ENCODE results near the gene PRLR. TPM values are rescaled to one million over a fixed set of nuclear protein-coding genes. Genes with fewer than 3 reads are reported as not detected.

PRLR gene
- not detected for polyA plus RNA-seq (2013)

- no peak within 1 kb of the TSS for H3K27ac ChIP-seq (ENCODE audit: insufficient read depth in 1 of 2, low read depth in 1 of 2, low read length in 2 of 2, poor library complexity in 1 of 2, severe bottlenecking in 2 of 2)
Observed at GRCh38 chr5:35230038-35230611, at the start of gene PRLR. Gene PRLR, minus strand, starts transcription at chr5:35230487. Its CDS starts 140,867 bp downstream, at chr5:35089620.

GRCh38 chr5:35274839-35275509 is 44.7 kb upstream of the PRLR start:
- H3K4me3 ChIP-seq (ENCODE audit: control insufficient read depth in 1 of 7, extremely low read depth in 1 of 7, insufficient read depth in 4 of 7, low read depth in 2 of 7, low read length in 6 of 7): no peak overlapping the region
- WGBS (ENCODE audit: insufficient coverage): 80% methylated on average over 1 of the region's 2 CpGs
- CTCF ChIA-PET: no interaction called here

More at GRCh38 chr5:35230038-35230611, at the start of gene PRLR:
- ChIA-PET POLR2A (no interaction called here), CTCF (no interaction called here)
- H3K4me3 ChIP-seq (ENCODE audit: control insufficient read depth in 1 of 7, extremely low read depth in 1 of 7, insufficient read depth in 4 of 7, low read depth in 2 of 7, low read length in 6 of 7): peak within 1 kb of the TSS in 4 of 7 experiments; percentile 14 to 46 (median 27)
- H3K9me3 ChIP-seq (ENCODE audit: control extremely low read depth in 1 of 5, control insufficient read depth in 4 of 5, insufficient read depth in 2 of 5, low read depth in 1 of 5, low read length in 4 of 5): no peaks in the 10 kb centered on the region
- H3K27me3 ChIP-seq (replicated peaks in 2 of 5; ENCODE audit: control insufficient read depth in 4 of 5, insufficient read depth in 5 of 5, low read length in 4 of 5): peaks cover 12 to 67% (median 28%) of the 10 kb centered on the region in 5 experiments
- H3K4me1 ChIP-seq (ENCODE audit: control extremely low read depth in 1 of 4, control insufficient read depth in 4 of 4, insufficient read depth in 4 of 4, low read length in 3 of 4): peaks cover 0 to 12% (median 7%) of the 10 kb centered on the region in 4 experiments
- peak in 2 of 3 donors; percentile 7 to 10 for DNase-seq
- 6% methylated on average over 37 of the region's 42 CpGs for WGBS (ENCODE audit: insufficient coverage)
- no peaks in the 10 kb centered on the region for H3K36me3 ChIP-seq (ENCODE audit: control insufficient read depth in 4 of 4, insufficient read depth in 4 of 4, low read length in 3 of 4)

GRCh38 chr5:35269006-35269405 is 38.7 kb upstream of the PRLR start:
- 100% methylated on average over 1 of the region's 1 CpG for WGBS (ENCODE audit: insufficient coverage)
- Histone ChIP-seq H3K27me3 (replicated peaks in 2 of 5; ENCODE audit: control insufficient read depth in 4 of 5, insufficient read depth in 5 of 5, low read length in 4 of 5) (no peaks in the 10 kb centered on the region), H3K4me3 (ENCODE audit: control insufficient read depth in 1 of 7, extremely low read depth in 1 of 7, insufficient read depth in 4 of 7, low read depth in 2 of 7, low read length in 6 of 7) (no peak overlapping the region), H3K36me3 (ENCODE audit: control insufficient read depth in 4 of 4, insufficient read depth in 4 of 4, low read length in 3 of 4) (no peaks in the 10 kb centered on the region), H3K27ac (ENCODE audit: insufficient read depth in 1 of 2, low read depth in 1 of 2, low read length in 2 of 2, poor library complexity in 1 of 2, severe bottlenecking in 2 of 2) (no peak overlapping the region), H3K9me3 (ENCODE audit: control extremely low read depth in 1 of 5, control insufficient read depth in 4 of 5, insufficient read depth in 2 of 5, low read depth in 1 of 5, low read length in 4 of 5) (no peaks in the 10 kb centered on the region), H3K4me1 (ENCODE audit: control extremely low read depth in 1 of 4, control insufficient read depth in 4 of 4, insufficient read depth in 4 of 4, low read length in 3 of 4) (no peaks in the 10 kb centered on the region)
- ChIA-PET CTCF (no interaction called here), POLR2A (no interaction called here)
- DNase-seq: no peak

More at GRCh38 chr5:35274839-35275509, 44.7 kb upstream of the PRLR start:
- no peaks in the 10 kb centered on the region for H3K4me1 ChIP-seq (ENCODE audit: control extremely low read depth in 1 of 4, control insufficient read depth in 4 of 4, insufficient read depth in 4 of 4, low read length in 3 of 4)
- no peak overlapping the region for H3K27ac ChIP-seq (ENCODE audit: insufficient read depth in 1 of 2, low read depth in 1 of 2, low read length in 2 of 2, poor library complexity in 1 of 2, severe bottlenecking in 2 of 2)
- DNase-seq: no peak
- POLR2A ChIA-PET: no interaction called here
- H3K36me3 ChIP-seq (ENCODE audit: control insufficient read depth in 4 of 4, insufficient read depth in 4 of 4, low read length in 3 of 4): no peaks in the 10 kb centered on the region
- no peaks in the 10 kb centered on the region for H3K27me3 ChIP-seq (replicated peaks in 2 of 5; ENCODE audit: control insufficient read depth in 4 of 5, insufficient read depth in 5 of 5, low read length in 4 of 5)
- peaks cover 0 to 4% (median 0%) of the 10 kb centered on the region in 5 experiments for H3K9me3 ChIP-seq (ENCODE audit: control extremely low read depth in 1 of 5, control insufficient read depth in 4 of 5, insufficient read depth in 2 of 5, low read depth in 1 of 5, low read length in 4 of 5)

- no peaks in the 10 kb centered on the region for H3K4me1 ChIP-seq (ENCODE audit: control extremely low read depth in 1 of 4, control insufficient read depth in 4 of 4, insufficient read depth in 4 of 4, low read length in 3 of 4)
- ChIA-PET CTCF (interaction anchor here (0.7 kb wide), 1 partner anchor 18 kb away, joined by 3 read pairs; no protein-coding TSS in a partner anchor), POLR2A (no interaction called here)
- WGBS (ENCODE audit: insufficient coverage): 88% methylated on average over 2 of the region's 3 CpGs
- no peaks in the 10 kb centered on the region for H3K9me3 ChIP-seq (ENCODE audit: control extremely low read depth in 1 of 5, control insufficient read depth in 4 of 5, insufficient read depth in 2 of 5, low read depth in 1 of 5, low read length in 4 of 5)
- H3K36me3 ChIP-seq (ENCODE audit: control insufficient read depth in 4 of 4, insufficient read depth in 4 of 4, low read length in 3 of 4): no peaks in the 10 kb centered on the region
- no peak for DNase-seq
- H3K27ac ChIP-seq (ENCODE audit: insufficient read depth in 1 of 2, low read depth in 1 of 2, low read length in 2 of 2, poor library complexity in 1 of 2, severe bottlenecking in 2 of 2): no peak overlapping the region
- no peak overlapping the region for H3K4me3 ChIP-seq (ENCODE audit: control insufficient read depth in 1 of 7, extremely low read depth in 1 of 7, insufficient read depth in 4 of 7, low read depth in 2 of 7, low read length in 6 of 7)
- no peaks in the 10 kb centered on the region for H3K27me3 ChIP-seq (replicated peaks in 2 of 5; ENCODE audit: control insufficient read depth in 4 of 5, insufficient read depth in 5 of 5, low read length in 4 of 5)
Observed at GRCh38 chr5:35266276-35266675, 36.0 kb upstream of the PRLR start.

GRCh38 chr5:35264509-35264908 is 34.2 kb upstream of the PRLR start:
- no CpG with 5 or more reads among the region's 2 CpGs for WGBS (ENCODE audit: insufficient coverage)
- H3K27ac ChIP-seq (ENCODE audit: insufficient read depth in 1 of 2, low read depth in 1 of 2, low read length in 2 of 2, poor library complexity in 1 of 2, severe bottlenecking in 2 of 2): no peak overlapping the region

GRCh38 chr5:35263266-35263877 is 33.1 kb upstream of the PRLR start:
- CTCF ChIA-PET: no interaction called here
- Histone ChIP-seq H3K4me3 (ENCODE audit: control insufficient read depth in 1 of 7, extremely low read depth in 1 of 7, insufficient read depth in 4 of 7, low read depth in 2 of 7, low read length in 6 of 7) (no peak overlapping the region), H3K27me3 (replicated peaks in 2 of 5; ENCODE audit: control insufficient read depth in 4 of 5, insufficient read depth in 5 of 5, low read length in 4 of 5) (no peaks in the 10 kb centered on the region), H3K4me1 (ENCODE audit: control extremely low read depth in 1 of 4, control insufficient read depth in 4 of 4, insufficient read depth in 4 of 4, low read length in 3 of 4) (no peaks in the 10 kb centered on the region), H3K9me3 (ENCODE audit: control extremely low read depth in 1 of 5, control insufficient read depth in 4 of 5, insufficient read depth in 2 of 5, low read depth in 1 of 5, low read length in 4 of 5) (no peaks in the 10 kb centered on the region), H3K27ac (ENCODE audit: insufficient read depth in 1 of 2, low read depth in 1 of 2, low read length in 2 of 2, poor library complexity in 1 of 2, severe bottlenecking in 2 of 2) (no peak overlapping the region), H3K36me3 (ENCODE audit: control insufficient read depth in 4 of 4, insufficient read depth in 4 of 4, low read length in 3 of 4) (no peaks in the 10 kb centered on the region)
- POLR2A ChIA-PET: no interaction called here
- 80% methylated on average over 1 of the region's 2 CpGs for WGBS (ENCODE audit: insufficient coverage)
- DNase-seq: no peak

More at GRCh38 chr5:35264509-35264908, 34.2 kb upstream of the PRLR start:
- Histone ChIP-seq H3K4me1 (ENCODE audit: control extremely low read depth in 1 of 4, control insufficient read depth in 4 of 4, insufficient read depth in 4 of 4, low read length in 3 of 4) (no peaks in the 10 kb centered on the region), H3K9me3 (ENCODE audit: control extremely low read depth in 1 of 5, control insufficient read depth in 4 of 5, insufficient read depth in 2 of 5, low read depth in 1 of 5, low read length in 4 of 5) (no peaks in the 10 kb centered on the region), H3K4me3 (ENCODE audit: control insufficient read depth in 1 of 7, extremely low read depth in 1 of 7, insufficient read depth in 4 of 7, low read depth in 2 of 7, low read length in 6 of 7) (no peak overlapping the region), H3K36me3 (ENCODE audit: control insufficient read depth in 4 of 4, insufficient read depth in 4 of 4, low read length in 3 of 4) (no peaks in the 10 kb centered on the region), H3K27me3 (replicated peaks in 2 of 5; ENCODE audit: control insufficient read depth in 4 of 5, insufficient read depth in 5 of 5, low read length in 4 of 5) (no peaks in the 10 kb centered on the region)
- ChIA-PET POLR2A (no interaction called here), CTCF (no interaction called here)
- no peak for DNase-seq

- Histone ChIP-seq H3K27ac (ENCODE audit: insufficient read depth in 1 of 2, low read depth in 1 of 2, low read length in 2 of 2, poor library complexity in 1 of 2, severe bottlenecking in 2 of 2) (no peak overlapping the region), H3K36me3 (ENCODE audit: control insufficient read depth in 4 of 4, insufficient read depth in 4 of 4, low read length in 3 of 4) (no peaks in the 10 kb centered on the region), H3K4me3 (ENCODE audit: control insufficient read depth in 1 of 7, extremely low read depth in 1 of 7, insufficient read depth in 4 of 7, low read depth in 2 of 7, low read length in 6 of 7) (no peak overlapping the region), H3K9me3 (ENCODE audit: control extremely low read depth in 1 of 5, control insufficient read depth in 4 of 5, insufficient read depth in 2 of 5, low read depth in 1 of 5, low read length in 4 of 5) (peaks cover 0 to 5% (median 4%) of the 10 kb centered on the region in 5 experiments), H3K4me1 (ENCODE audit: control extremely low read depth in 1 of 4, control insufficient read depth in 4 of 4, insufficient read depth in 4 of 4, low read length in 3 of 4) (no peaks in the 10 kb centered on the region), H3K27me3 (replicated peaks in 2 of 5; ENCODE audit: control insufficient read depth in 4 of 5, insufficient read depth in 5 of 5, low read length in 4 of 5) (no peaks in the 10 kb centered on the region)
- no peak for DNase-seq
- CTCF ChIA-PET: no interaction called here
- POLR2A ChIA-PET: no interaction called here
- no CpG with 5 or more reads among the region's 3 CpGs for WGBS (ENCODE audit: insufficient coverage)
Observed at GRCh38 chr5:35253582-35253981, 23.3 kb upstream of the PRLR start.

Data from common myeloid progenitor, CD34-positive (primary cell).